M059J (cell line): ENCODE measurements around the gene ALOX5AP. TPM values are rescaled to one million over a fixed set of nuclear protein-coding genes. Genes with fewer than 3 reads are reported as not detected.

Experiments
- DNase-seq: peaks from one replicate; pipeline ENCODE4 v3.0.0-alpha.2; 2012; ENCODE audit warnings: low read depth
- total RNA-seq: library from RNA; depleted of rRNA; stranded (reverse); fragments of >200 nt; shearing (Covaris generic); gene quantifications from 2 replicates; pipeline ENCODE4 v1.2.3, GENCODE V29; 2014

The ALOX5AP gene
- total RNA-seq, 1 experiment from 2014 or later = 1.2 TPM

DNA sequence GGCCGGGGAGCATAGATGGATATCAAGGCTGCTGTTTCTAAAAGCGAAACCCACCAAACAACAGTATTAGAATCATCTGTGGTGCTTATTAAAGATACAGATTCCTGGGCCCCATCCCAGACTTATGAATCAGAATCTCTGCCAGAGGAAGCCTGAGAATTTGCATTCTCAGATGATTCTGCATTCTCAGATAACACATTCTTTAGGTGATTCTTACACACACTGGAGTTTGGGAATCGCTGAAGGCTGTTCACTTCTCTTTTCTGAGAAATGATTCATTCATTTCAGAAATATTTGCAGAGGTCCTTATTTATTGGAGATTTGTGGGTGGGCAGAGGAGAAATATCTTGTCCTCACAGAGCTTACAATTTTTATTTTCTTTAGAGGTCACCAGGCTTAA, 24.4 kb downstream of the ALOX5AP start:
- no peak for DNase-seq

DNA sequence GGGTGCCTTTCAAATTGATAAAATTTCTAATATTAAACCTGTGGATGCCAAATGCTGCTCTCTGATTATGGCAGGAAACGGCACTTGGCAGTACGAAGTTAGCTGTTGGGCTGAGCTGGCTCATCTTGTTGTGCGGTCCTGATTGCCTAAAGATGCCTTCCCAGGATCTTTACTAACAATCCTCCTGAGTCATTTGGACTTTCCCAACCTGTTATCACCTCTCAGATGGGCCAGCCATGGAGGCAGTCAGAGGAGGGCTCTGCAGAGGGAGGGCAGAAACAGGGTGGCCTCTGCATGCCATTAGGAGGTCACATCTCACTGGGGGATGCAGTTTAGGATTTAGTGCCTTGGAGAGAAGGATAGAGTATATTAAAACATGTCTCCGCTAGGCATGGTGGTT, 27.3 kb downstream of the ALOX5AP start:
- no peak for DNase-seq

- peak; percentile 32 for DNase-seq
These were observed 28.6 kb downstream of the ALOX5AP start for GRCh38 chr13:30763786-30764413.

DNA sequence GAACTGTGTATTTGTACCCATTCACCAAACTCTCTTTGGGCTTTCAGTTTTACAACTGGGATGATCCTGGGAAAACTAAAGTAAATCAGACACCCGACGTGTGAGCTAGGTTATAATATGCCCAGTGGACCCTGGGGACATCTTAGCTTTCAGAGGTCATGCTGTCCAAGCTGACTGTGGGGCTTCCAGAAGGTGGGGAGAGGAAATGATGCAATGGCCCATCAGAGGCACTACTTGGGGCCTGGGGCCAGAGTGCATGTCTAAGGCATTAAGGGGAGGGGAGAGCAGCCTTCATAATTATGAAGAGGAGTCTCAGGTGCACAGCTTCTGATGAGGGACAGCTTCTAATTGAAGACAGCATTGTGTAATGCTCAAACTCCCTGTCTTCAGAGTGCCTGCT, 30.9 kb downstream of the ALOX5AP start:
- no peak for DNase-seq

DNA sequence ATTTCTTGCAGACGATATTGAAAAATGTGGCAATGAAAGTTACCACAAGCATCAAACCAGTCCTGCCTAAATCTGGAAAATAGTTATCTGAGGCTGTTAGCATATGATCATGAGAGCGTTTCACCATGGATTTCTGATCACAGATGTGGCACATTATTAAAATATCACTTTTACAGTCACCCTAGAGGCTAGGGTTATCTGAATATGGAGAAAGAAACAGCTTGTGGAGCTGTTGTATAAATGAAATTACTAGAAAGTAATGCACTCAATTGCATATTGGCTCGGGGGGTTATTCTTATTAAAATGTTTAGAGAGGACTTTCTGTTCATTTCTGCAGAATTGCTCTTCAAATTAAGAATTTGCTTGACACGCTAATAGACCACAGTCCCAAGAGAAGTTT, 35.6 kb downstream of the ALOX5AP start:
- DNase-seq = no peak

DNA sequence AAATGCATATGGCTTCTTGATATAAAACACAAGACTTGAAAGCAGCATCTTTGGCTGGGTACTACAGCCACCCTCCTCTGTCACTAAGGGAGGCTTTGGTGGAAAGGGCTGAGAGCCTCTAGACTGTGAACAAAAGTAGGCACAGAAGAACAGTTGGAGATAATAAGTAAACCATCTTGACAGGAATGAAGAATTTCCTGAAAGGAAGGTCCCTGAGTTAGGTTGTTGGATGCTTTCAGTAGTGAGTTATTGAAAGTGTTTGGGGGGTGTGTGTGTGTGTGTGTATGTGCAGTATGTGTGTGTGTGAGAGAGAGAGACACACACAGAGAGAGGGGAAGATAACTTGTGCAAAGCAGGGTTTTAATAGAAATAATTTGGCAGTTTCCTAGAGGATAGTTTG, 38.2 kb downstream of the ALOX5AP start:
- DNase-seq = no peak

DNA sequence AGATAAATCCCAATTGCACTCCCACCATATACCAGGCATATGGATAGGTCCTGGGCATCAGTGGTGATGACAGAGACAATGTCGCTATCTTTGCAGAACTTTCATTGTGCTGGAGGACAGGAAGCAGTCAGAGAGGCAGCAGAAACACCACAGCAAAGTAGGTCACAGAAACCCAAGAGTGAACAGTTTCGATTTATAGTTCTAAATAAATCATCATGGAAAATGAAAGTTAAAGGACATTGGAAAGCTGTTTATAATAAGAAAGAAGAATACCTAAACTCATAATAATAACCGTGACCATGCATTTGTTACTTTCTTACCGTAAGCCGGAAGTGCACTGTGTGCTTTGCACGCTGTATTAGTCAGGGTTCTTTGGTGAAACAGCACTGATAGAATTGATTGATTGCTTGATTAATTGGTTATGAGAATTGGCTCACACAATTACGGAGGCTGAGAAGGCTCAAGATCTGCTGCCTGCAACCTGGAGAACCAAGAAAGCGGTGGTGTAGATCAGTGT, 38.9 kb downstream of the ALOX5AP start:
- no peak for DNase-seq

DNA sequence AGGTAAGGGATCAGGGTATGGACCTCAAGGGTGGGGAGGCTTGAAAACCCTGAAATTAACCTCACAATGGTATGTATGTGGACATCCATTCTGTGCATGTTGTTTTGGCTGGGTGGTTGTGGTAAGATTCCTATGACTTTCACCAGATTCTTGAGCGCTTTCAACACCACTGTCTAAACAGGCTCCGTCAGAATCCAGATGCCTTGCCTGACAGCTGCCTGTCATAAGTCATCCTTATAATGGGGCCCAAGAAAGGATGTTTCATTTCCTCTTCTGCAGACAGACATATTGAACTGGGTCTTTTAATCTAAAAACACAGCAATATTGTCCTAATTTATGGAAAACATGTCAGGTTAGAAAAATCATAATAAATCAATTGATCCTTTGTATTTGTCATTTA, 41.3 kb downstream of the ALOX5AP start:
- DNase-seq = no peak

- no peak for DNase-seq
These were observed 43.7 kb downstream of the ALOX5AP start for GRCh38 chr13:30779016-30779415.

DNA sequence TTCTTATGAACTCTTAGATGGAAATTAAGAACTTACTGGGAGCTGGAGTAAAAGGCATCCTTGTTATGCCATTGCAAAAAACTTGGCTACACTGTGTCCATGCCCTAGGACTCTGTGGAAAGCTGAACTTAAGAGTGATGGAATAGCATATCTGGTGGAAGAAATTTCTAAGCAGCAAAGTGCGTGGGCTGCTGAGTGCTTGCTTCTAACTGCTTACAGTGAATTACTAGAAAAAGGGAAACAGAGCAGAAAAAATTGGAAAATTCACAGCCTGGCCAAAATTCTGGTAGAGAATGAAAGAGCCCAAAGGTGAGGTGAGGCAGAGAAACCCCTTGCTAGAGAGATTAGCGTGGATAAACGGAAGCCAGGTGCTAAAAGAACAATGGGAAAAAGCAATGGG, 44.3 kb downstream of the ALOX5AP start:
- no peak for DNase-seq

DNA sequence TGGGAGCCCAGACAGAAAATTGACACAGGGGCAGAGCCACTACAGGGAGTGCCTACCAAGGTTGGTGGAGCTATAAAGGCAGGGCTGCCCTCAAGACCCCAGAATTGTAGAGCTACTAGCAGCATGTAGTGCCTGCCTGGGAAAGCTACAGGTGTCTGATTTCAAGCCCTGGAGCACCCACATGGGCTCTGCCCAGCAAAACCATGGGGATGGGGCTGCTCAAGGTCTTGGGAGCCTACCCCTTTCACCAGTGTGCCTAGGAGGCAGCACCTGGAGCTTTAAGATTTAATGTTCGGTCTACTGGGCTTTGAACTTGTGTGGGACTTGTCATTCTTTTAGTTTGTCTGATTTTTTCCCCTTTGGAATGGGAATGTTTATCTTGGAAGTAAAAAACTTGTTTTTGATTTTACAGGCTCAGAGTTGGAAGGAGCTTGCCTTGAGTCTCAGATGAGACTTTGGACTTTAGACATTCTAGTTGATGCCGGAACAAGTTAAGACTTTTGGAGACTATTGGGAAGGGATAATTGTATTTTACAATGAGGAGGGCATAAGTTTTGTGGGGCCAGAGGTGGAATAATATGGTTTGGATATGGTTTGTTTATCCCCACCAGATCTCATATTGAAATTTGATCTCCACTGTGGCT, 45.1 kb downstream of the ALOX5AP start:
- no peak for DNase-seq

- DNase-seq = no peak
These were observed 50.0 kb downstream of the ALOX5AP start for GRCh38 chr13:30785191-30785850.

- DNase-seq = no peak
These were observed 51.3 kb downstream of the ALOX5AP start for GRCh38 chr13:30786648-30787047.

DNA sequence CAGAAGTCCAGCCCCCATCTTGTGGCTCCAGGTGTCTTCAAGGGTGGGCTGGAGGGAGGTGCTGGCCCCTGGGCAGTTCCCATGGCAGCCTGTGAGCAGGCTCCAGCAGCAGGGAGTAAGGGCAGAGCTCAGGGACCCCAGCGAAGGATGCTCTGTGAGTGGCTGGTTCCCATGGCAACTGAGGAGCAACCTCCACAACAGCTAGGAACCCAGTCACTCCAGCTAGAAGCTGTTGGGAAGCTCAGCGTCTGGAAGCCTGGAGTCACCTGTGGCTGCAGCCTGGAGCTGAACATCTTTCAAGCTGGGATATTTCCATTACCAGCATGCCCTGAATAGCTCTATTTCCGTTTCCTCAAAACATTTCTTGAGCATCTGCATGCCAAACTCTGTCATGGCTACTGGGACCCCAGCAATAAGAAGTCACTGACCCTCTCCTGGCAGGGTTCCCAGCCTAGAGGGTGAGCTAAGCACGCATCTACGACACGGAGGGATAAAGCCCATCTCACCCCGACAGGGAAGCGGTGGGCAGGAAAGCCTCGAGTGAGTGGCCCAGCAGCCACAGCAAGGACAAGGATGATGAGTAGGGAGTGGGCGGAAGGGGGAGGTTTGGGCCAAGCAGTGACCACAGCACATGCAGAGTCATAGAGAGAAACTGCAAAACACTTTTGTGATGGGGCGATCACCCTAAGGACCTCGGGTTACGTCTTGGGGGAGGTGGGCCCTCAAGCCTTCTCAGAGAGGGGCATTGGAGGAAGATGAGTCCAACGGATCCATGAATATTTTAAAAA, 52.6 kb downstream of the ALOX5AP start:
- DNase-seq = no peak

GRCh38 chr13:30789166-30789862, 54.0 kb downstream of the ALOX5AP start:
- DNase-seq = no peak

GRCh38 chr13:30790592-30790991, 55.2 kb downstream of the ALOX5AP start:
- DNase-seq = no peak

- DNase-seq = no peak
These were observed 56.1 kb downstream of the ALOX5AP start for GRCh38 chr13:30791354-30792001.

GRCh38 chr13:30792285-30793000, 57.1 kb downstream of the ALOX5AP start:
- peak; percentile 94 for DNase-seq

DNA sequence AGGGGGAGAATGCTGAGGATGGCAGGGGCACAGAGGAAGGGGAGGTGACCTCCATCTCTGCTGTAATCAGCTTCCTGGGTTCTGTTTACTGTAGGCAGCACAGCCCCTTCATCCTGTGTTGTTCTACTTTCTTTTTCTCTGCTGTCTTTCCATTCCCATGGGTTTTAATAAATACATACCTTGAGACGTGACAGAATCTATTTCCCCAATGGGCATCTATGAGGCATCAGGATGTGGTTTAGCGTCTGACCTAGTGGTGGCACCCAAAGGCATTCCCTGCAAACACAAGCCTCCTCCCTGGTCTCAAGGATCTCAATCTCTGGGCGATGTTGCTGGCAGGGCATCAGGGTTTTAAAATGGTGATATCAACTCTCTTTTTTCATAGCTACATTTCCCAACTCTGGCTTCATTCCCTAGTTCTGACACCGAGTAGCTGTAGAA, 60.8 kb downstream of the ALOX5AP start:
- peak; percentile 95 for DNase-seq
